Stimulated activated naive CD8-positive, alpha-beta T cell treated with anti-CD3 and anti-CD28 coated beads, Interleukin-15, Interleukin-2, amounts not matched to agents 100 ng/mL and 50 ng/mL, for 24 hours (primary cell): ENCODE results near the gene MSMB.
"Not testable (repeated sequence)": the region's sequence is repeated elsewhere in the genome, so short reads cannot be mapped to it uniquely, and the experiment has no call there.

Source experiments
- H3K27ac Mint-ChIP-seq: one replicate; pipeline ENCODE4 v1.8.0; 2021; ENCODE audit warnings: mild to moderate bottlenecking, mixed read lengths
- H3K27me3 Mint-ChIP-seq: one replicate; pipeline ENCODE4 v1.8.0; 2021; ENCODE audit warnings: mixed read lengths
- H3K36me3 Mint-ChIP-seq: one replicate; pipeline ENCODE4 v1.8.0; 2021; ENCODE audit warnings: low read depth, mixed read lengths
- H3K4me1 Mint-ChIP-seq: one replicate; pipeline ENCODE4 v1.8.0; 2021; ENCODE audit warnings: low read depth, mixed read lengths
- H3K4me3 Mint-ChIP-seq: one replicate; pipeline ENCODE4 v1.8.0; 2021; ENCODE audit warnings: mild to moderate bottlenecking, mixed read lengths
- H3K9me3 Mint-ChIP-seq: one replicate; pipeline ENCODE4 v1.8.0; 2021; ENCODE audit warnings: mixed read lengths

The MSMB gene

DNA sequence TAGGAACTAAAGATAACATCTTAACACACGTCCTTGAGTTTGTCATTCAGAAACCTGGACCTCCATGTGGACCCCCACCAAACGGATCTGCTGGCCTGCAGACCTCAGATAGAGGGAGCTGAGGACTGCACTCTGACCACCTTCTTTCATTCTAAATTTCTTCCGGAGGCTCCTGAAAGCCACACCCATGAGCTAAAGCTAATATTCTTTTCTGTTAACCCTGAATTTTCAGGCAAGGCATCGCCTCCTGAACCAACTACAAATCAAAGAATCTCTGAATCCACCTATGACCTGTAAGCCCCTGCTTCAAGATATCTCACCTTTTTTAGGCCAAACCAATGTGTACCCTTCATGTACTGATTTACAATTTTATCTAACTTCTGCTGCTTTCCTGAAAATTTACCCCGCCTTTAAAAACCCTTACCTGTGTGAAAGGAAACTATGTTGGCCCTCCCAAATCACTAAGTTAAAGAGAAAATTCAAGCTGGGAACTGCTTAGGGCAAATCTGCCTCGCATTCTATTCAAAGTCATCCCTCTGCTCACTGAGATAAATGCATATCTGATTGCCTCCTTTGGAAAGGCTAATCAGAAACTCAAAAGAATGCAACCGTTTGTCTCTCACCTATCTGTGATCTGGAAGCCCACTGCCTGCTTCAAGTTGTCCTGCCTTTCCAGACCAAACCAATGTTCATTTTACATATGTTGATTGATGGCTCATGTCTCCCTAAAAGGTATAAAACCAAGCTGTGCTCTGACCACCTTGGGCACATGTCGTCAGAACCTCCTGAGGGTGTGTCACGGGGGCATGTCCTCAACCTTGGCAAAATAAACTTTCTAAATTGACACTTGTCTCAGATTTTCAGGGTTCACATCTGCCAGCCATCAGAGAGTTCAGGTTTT is 7.7 kb upstream of the MSMB start:
- peaks cover 5% of the 10 kb centered on the region for H3K36me3 Mint-ChIP-seq

DNA sequence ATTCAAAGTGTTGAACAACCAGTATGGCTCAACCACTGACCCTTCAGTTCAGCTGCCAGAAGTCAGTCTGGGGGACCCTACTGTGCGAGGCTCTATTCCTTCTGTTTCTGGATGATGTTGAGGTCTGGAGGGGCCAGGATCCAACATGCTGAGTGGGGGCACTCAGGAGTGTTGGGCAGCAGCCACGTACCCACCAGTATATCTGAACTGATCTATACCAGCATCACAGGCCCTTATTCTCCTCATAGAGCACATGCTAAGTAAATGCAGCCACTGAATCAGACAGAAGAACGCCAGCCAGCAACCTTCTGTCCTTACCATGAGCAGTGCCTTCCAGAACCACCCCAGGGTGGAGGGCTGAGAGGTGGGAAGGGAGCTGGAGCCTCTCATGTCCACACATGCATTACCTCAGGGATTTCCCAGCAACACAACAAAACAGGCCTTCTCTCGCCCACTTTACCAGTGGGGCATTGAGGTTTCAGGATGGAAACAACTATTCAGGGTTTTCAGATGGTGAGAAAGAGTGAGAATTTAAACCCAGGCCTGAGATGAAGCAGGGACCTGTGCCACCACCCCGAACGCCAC is 6.8 kb upstream of the MSMB start:
- Mint-ChIP-seq H3K27me3 (no peaks in the 10 kb centered on the region), H3K4me1 (peaks cover 5% of the 10 kb centered on the region)

More for the DNA sequence above, 7.7 kb upstream of the MSMB start:
- Mint-ChIP-seq H3K27me3 (no peaks in the 10 kb centered on the region), H3K27ac (no peak overlapping the region), H3K4me3 (no peak overlapping the region), H3K4me1 (peaks cover 5% of the 10 kb centered on the region), H3K9me3 (peaks cover 4% of the 10 kb centered on the region)

DNA sequence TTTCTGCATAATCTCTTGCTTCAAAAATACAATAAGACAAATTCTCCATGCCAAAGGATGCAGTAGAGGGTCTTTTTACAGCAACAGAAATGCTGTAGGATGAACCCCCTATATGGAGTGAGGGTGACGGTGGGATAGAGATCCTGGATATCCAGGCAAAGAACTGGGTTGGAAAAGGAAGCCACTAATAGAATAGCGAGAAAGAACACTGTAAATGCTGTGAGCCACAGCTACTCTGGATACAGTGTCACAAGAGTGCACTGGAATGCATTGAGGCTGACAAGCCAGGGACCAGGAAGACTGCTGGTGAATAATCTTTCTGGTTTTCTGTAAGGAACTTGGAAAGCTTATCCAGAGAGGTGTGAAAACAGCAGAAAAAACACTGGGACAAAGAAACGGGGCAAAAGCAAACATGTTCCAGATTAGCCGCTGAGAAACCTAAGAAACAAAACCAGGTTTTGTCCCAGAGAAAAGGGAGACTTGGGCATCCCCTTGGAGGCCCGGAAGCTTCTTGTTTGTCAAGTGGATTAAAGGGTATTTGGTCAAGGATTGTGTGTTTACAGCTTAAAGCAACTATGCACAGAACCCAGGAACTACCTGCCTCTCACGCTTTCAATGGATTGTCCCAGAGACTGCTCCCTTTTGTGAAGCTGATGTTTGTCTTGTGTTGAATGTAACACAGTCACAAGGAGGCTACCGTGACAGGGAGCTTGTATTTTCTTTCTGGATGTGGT is 6.2 kb upstream of the MSMB start:
- Mint-ChIP-seq H3K4me3 (no peak overlapping the region), H3K36me3 (peaks cover 5% of the 10 kb centered on the region), H3K9me3 (peaks cover 4% of the 10 kb centered on the region), H3K4me1 (peaks cover 5% of the 10 kb centered on the region), H3K27me3 (no peaks in the 10 kb centered on the region), H3K27ac (no peak overlapping the region)

More for the DNA sequence above, 6.8 kb upstream of the MSMB start:
- Mint-ChIP-seq H3K27ac (no peak overlapping the region), H3K4me3 (no peak overlapping the region), H3K9me3 (peaks cover 4% of the 10 kb centered on the region), H3K36me3 (peaks cover 5% of the 10 kb centered on the region)

DNA sequence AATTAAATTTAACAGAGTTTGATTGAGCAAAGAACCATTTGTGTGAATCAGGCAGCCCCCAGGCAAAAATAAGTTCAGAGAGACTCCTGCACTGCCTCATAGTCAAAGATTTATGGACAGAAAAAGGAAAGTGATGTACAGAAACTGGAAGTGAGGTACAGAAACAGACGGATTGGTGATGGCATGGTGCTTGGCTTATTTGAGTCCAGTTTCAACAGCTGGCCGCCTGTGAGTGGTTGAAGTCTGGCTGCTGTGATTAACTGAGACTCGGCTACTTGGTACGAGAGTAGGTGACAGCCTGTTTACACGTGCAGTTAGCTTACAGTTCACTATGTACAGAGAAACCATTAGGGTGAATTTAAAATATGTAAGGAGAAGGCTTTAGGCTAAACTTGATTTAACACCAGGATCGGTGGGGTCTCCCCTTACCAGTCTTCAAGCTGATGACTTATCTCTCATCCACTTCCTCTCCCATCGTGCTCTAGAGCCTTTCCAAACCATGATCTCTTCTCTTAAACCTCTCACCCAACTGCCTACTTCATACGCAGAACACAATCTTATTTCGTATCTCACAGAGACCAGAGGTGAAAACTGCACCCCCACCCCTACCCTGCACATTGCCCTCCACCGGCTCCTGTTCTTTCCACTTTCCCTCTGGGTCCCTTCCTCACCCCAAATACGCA is 5.0 kb upstream of the MSMB start:
- H3K4me1 Mint-ChIP-seq = peaks cover 5% of the 10 kb centered on the region
- H3K27me3 Mint-ChIP-seq = no peaks in the 10 kb centered on the region
- H3K36me3 Mint-ChIP-seq = no peaks in the 10 kb centered on the region
- H3K27ac Mint-ChIP-seq = no peak overlapping the region
- no peak overlapping the region for H3K4me3 Mint-ChIP-seq
- H3K9me3 Mint-ChIP-seq = no peaks in the 10 kb centered on the region

DNA sequence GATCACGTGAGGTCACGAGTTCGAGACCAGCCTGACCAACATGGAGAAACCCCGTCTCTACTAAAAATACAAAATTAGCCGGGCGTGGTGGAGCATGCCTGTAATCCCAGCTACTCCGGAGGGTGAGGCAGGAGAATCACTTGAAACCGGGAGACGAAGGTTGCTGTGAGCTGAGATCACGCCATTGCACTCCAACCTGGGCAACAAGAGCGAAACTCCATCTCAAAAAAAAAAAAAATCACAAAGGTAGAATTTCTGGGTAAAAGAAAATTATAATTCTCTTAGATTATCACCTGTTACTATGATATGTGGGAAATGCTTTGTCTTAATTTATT is 3.4 kb upstream of the MSMB start:
- H3K36me3 Mint-ChIP-seq, H3K27ac Mint-ChIP-seq, H3K9me3 Mint-ChIP-seq, H3K4me1 Mint-ChIP-seq, H3K27me3 Mint-ChIP-seq, H3K4me3 Mint-ChIP-seq: not testable (repeated sequence)

DNA sequence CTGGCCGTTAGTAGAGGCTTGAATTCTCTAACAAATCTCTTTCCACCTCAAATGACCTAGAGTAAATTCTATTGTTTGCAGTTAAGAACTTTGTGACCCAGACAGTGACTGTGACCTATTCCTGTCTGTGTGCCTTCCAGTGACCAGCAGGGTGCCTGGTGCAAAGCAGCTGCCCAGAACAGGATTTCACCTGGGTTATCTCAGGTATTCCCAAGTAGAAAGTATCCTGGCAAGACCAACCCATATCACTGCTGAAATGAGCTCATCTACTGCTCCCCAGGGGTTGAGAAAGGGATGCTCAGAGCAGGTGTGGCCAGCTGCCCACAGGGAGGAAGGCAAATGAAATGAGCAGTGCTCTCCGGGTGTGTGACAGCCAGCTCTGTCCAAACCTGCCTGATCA is 2.1 kb upstream of the MSMB start:
- Mint-ChIP-seq H3K4me3 (no peak overlapping the region), H3K27ac (no peak overlapping the region), H3K27me3 (no peaks in the 10 kb centered on the region), H3K4me1 (no peaks in the 10 kb centered on the region), H3K9me3 (no peaks in the 10 kb centered on the region), H3K36me3 (no peaks in the 10 kb centered on the region)

DNA sequence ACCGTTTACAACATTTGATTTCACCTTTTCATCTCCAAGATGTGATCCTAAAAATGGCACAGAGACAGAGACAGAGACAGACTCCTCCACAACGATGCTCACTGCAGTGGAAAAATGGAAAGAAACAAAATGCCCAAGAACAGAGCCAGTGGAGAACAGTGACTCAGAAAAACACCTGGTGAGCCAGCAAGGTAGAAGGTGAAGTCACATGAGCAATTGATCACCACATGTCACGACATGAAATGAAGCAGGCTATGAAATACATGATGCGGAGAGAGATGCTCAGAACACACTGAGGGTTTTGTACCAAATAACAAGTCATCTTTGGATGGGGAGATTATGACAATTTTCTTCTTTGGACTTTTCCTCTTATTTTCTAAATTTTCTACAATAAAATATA is 3.5 kb downstream of the MSMB start:
- Mint-ChIP-seq H3K4me3 (no peak overlapping the region), H3K36me3 (no peaks in the 10 kb centered on the region), H3K27ac (no peak overlapping the region), H3K27me3 (no peaks in the 10 kb centered on the region), H3K9me3 (no peaks in the 10 kb centered on the region), H3K4me1 (no peaks in the 10 kb centered on the region)

DNA sequence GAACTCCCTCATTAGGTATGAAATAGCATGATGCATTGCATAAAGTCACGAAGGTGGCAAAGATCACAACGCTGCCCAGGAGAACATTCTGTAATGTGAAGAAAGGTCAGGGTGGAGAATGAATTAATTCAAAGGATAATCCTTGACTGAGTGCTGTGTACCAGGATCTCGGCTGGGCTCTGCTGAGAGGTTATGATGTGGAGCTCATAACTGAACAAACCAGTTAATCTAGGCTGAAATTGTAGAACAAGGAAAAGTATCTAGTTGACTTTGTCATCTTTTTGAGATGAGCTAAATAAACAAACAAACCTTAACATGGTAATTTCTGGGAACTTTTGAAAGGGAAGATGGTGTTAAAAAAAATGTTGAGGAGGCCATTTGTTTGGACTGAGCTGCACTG is 6.1 kb downstream of the MSMB start:
- H3K27ac Mint-ChIP-seq = no peak overlapping the region
- H3K36me3 Mint-ChIP-seq = no peaks in the 10 kb centered on the region
- no peaks in the 10 kb centered on the region for H3K27me3 Mint-ChIP-seq
- H3K4me1 Mint-ChIP-seq = no peaks in the 10 kb centered on the region
- H3K9me3 Mint-ChIP-seq = no peaks in the 10 kb centered on the region
- no peak overlapping the region for H3K4me3 Mint-ChIP-seq

DNA sequence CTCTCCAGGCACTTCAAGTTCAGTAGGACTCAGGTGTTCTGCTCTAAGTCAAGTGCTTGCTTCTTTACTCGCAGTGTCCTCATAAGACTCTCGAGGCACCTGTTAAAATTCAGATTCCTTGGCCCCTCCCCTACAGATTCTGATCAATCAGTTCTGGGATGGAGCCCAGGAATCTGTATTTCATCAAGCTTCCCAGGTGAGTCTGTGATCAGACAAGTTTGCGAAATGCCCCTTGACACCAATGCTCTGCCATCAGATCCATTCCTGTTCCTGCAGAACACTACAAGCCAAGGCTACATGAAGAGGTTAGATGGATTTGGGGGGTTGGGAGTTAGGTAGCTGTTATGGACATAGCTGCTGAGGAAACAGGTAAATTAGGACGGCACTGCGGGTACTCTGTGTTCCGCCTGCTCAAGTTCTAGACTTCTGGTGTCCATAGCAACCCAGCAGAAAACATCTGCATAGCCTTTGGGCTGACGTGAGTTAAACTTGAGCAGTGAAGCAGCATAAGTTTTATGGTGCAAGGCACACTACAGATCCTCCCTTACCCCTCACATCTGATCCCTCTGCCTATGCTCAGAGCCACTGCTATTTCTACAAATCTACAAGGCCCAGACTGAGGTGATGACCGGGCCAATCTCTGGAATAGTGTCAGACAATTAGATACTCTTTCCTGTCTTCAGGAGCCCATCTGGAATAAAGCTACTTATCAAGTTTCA is 8.8 kb downstream of the MSMB start:
- Mint-ChIP-seq H3K36me3 (no peaks in the 10 kb centered on the region), H3K27ac (no peak overlapping the region), H3K27me3 (no peaks in the 10 kb centered on the region), H3K4me1 (no peaks in the 10 kb centered on the region), H3K9me3 (no peaks in the 10 kb centered on the region), H3K4me3 (no peak overlapping the region)

DNA sequence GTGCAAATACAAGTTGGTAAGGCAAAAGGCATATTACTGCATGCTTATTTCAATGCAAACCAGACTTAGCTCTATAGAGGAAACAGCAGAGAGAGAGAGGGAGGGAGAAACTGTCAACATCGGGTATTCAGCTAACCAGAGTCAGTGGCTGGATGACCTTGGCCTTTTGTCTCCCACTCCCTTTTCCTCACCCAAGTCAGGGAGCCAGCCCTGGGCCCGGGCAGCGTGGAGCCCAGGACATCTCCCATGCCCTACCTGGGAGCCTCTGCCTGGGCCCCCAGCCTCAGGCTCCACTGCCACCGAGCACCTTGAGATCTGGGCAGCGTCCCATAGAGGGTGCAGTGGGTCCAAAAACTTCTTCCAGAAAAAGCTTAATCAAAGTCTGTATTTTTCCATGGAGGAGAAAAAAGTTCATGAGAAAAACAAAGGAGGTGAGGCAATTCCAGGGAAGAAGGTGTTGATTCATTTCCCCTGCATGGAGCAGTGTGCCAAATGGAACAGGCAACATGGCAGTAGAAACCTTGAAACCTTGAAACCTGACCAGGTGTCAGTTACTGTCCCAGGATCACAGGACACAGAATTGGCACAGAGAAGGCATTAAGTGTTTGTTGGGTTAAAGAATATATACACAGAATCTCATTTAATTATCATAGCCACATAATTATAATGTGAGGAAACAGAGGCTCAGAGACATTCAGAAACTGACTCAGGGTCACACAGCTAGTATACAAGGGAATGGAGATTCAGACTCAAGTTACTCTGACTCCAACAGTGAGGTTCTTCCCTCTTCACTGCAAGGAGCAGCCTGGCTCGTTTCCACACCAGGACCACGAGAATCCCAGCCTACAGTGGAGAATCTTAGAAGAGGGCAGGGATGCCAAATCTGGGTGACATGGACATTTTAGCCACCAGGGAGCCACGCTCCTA is 9.9 kb downstream of the MSMB start:
- H3K27me3 Mint-ChIP-seq = no peaks in the 10 kb centered on the region
- no peaks in the 10 kb centered on the region for H3K9me3 Mint-ChIP-seq
- H3K36me3 Mint-ChIP-seq = no peaks in the 10 kb centered on the region
- H3K4me1 Mint-ChIP-seq = peaks cover 4% of the 10 kb centered on the region
- no peak overlapping the region for H3K4me3 Mint-ChIP-seq
- H3K27ac Mint-ChIP-seq = no peak overlapping the region

DNA sequence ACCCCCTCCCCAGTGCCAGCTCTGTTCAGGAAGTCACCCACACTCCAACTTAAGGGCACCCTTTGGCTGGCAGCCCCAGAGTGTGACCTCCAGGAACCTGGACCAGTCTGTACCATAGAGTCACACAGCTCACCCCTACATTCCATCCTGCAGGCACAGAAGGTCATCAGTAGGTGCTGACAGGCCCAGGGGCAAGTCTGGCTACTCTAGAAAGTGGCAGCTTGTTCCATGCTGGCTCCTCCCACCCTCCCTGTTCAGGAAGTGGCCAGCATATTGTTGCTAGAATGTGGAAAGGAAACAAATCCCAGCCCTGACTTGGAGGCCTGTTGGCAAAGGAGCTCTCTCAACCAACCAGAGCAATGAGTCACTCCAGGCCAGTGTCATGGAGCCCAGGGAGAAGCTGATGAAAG is 12.5 kb downstream of the MSMB start:
- Mint-ChIP-seq H3K27me3 (no peaks in the 10 kb centered on the region), H3K4me1 (peaks cover 20% of the 10 kb centered on the region), H3K27ac (no peak overlapping the region), H3K4me3 (no peak overlapping the region), H3K36me3 (no peaks in the 10 kb centered on the region), H3K9me3 (no peaks in the 10 kb centered on the region)

DNA sequence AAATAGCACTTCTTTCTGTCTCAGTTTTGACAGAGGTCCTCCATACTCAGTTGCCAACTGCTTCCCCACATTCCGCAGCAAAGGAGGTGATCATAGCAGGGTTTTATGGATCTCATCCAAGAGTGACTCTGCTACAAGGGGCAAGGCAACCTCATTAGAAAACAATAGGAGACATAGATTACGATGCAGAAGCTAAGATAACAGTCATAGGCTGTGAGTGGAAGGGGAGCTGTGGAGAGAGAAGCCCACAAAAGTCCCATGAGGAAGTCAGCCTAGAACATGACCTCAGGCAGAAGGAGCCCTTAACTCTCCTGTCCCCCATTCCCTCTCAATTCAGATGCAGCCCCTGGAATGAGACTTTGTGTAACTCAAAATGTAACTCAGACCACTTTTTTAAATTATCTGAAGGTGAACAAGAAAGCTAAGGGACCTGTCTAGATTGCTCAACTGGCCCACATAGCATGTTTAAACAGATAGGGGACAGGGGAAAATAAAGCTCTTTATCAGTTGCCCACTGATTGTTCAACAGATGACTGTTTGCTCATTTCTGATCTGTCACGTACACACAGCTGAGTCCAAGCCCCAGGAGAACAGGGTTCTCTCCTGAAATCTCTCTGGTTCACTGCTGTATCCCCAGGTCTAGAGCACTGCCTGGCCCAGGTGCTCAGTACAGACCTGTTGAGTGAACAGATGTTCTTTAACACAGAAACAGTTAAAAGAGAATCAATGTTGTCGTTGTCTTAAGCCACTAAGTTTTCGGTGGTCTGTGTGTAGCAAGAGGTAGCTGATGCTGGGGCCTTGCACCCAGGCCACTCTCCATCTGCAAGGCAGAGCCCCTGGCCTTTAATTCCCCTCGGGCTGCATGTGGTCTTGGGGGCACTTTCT is 14.2 kb downstream of the MSMB start:
- Mint-ChIP-seq H3K27me3 (no peaks in the 10 kb centered on the region), H3K27ac (no peak overlapping the region), H3K4me3 (peak overlapping the region; percentile 26), H3K9me3 (no peaks in the 10 kb centered on the region), H3K36me3 (peaks cover 9% of the 10 kb centered on the region), H3K4me1 (peaks cover 36% of the 10 kb centered on the region)
